IMR-90 (cell line): ENCODE measurements around the gene FAM209A. TPM values are rescaled to one million over a fixed set of nuclear protein-coding genes. Genes with fewer than 3 reads are reported as not detected.

Experiments used
- ATAC-seq: fragments of 200-7000 bp; cut with Tn5 transposase; 2 replicates; pipeline ENCODE4 v1.9.1; 2020; ENCODE audit warnings: low read depth, mild to moderate bottlenecking, moderate library complexity
- BruUV-seq: library from RNA; stranded (reverse); fragments of 400-500 nt; replicated peaks from 2 replicates; lab custom pipeline; 2021; lab: Mats Ljungman, UMichigan
- CTCF ChIA-PET: fragments of 300-600 bp; formaldehyde crosslinking; extraction: SDS; loops from one replicate; lab custom pipeline; 2021; ENCODE audit warnings: antibody characterized with exemption; lab: Yijun Ruan, JAX
- POLR2A ChIA-PET: fragments of 300-600 bp; sonication (Branson Sonifier 250); formaldehyde crosslinking; loops from one replicate; lab custom pipeline; 2022; ENCODE audit warnings: antibody characterized with exemption; ENCODE audit not compliant: unreplicated experiment; lab: Charles Lee
- DNase-seq: peaks from one replicate; pipeline ENCODE4 v3.0.0; 2013
- H2AFZ ChIP-seq: replicated peaks from 2 replicates; pipeline ENCODE3; 2013; ENCODE audit warnings: low read length, mild to moderate bottlenecking; ENCODE audit not compliant: poor library complexity
- H2AK5ac ChIP-seq: 2 replicates; pipeline ENCODE4 v1.6.1; 2013; ENCODE audit warnings: low read depth, low read length, inconsistent platforms
- H2AK9ac ChIP-seq: replicated peaks from 2 replicates; pipeline ENCODE3; 2013; ENCODE audit warnings: mild to moderate bottlenecking, low read depth, low read length, moderate library complexity; ENCODE audit not compliant: poor library complexity
- H2BK120ac ChIP-seq: 2 replicates; pipeline ENCODE4 v1.6.1; 2013; ENCODE audit warnings: low read depth, low read length, inconsistent platforms
- H2BK15ac ChIP-seq: 3 replicates; pipeline ENCODE4 v1.6.1; 2013; ENCODE audit warnings: low read depth, low read length, inconsistent platforms
- H2BK20ac ChIP-seq: 2 replicates; pipeline ENCODE4 v1.6.1; 2013; ENCODE audit warnings: low read depth, mild to moderate bottlenecking, inconsistent platforms, low read length, moderate library complexity
- H2BK5ac ChIP-seq: 2 replicates; pipeline ENCODE4 v1.6.1; 2013; ENCODE audit warnings: mild to moderate bottlenecking, low read depth, low read length, inconsistent platforms; ENCODE audit not compliant: poor library complexity, severe bottlenecking
- H3K14ac ChIP-seq: replicated peaks from 2 replicates; pipeline ENCODE4 v1.6.1; 2013; ENCODE audit warnings: low read depth, low read length, inconsistent platforms
- H3K18ac ChIP-seq: 2 replicates; pipeline ENCODE4 v1.6.1; 2013; ENCODE audit warnings: low read depth, low read length, control low read depth
- H3K23ac ChIP-seq: 2 replicates; pipeline ENCODE4 v1.6.1; 2013; ENCODE audit warnings: low read depth, low read length, inconsistent platforms
- H3K27ac ChIP-seq: 2 replicates; pipeline ENCODE4 v1.5.1; 2013; ENCODE audit warnings: mild to moderate bottlenecking, control low read depth, low read length; ENCODE audit not compliant: insufficient read depth
- H3K27me3 ChIP-seq: 2 replicates; pipeline ENCODE4 v1.6.1; 2013; ENCODE audit warnings: low read length; ENCODE audit not compliant: control insufficient read depth, insufficient read depth
- H3K36me3 ChIP-seq: 2 replicates; pipeline ENCODE4 v1.6.1; 2013; ENCODE audit warnings: low read length, mixed read lengths; ENCODE audit not compliant: control insufficient read depth, insufficient read depth
- H3K4ac ChIP-seq: 2 replicates; pipeline ENCODE4 v1.6.1; 2013; ENCODE audit warnings: low read depth, low read length, inconsistent platforms
- H3K4me1 ChIP-seq: 2 replicates; pipeline ENCODE4 v1.6.1; 2013; ENCODE audit warnings: low read length, mixed read lengths; ENCODE audit not compliant: control insufficient read depth, insufficient read depth
- H3K4me2 ChIP-seq: 2 replicates; pipeline ENCODE4 v1.6.1; 2013; ENCODE audit warnings: low read depth, mild to moderate bottlenecking, control low read depth, low read length, moderate library complexity
- H3K4me3 ChIP-seq: 2 replicates; pipeline ENCODE4 v1.5.1; 2013; ENCODE audit warnings: low read depth, mild to moderate bottlenecking, control low read depth, low read length, moderate library complexity; ENCODE audit not compliant: insufficient read depth
- H3K56ac ChIP-seq: 2 replicates; pipeline ENCODE4 v1.6.1; 2013; ENCODE audit warnings: low read length, inconsistent platforms; ENCODE audit not compliant: insufficient read depth; ENCODE audit errors: extremely low read depth
- H3K79me1 ChIP-seq, 2 experiments: 2 replicates each; pipeline ENCODE4 v1.6.1; 2013; ENCODE audit warnings: low read length in 2 of 2, inconsistent platforms in 1 of 2, low read depth in 1 of 2
- H3K9ac ChIP-seq: 2 replicates; pipeline ENCODE4 v1.6.1; 2013; ENCODE audit warnings: low read depth, low read length, control low read depth
- H3K9me1 ChIP-seq: 2 replicates; pipeline ENCODE4 v1.6.1; 2013; ENCODE audit warnings: low read length, inconsistent platforms; ENCODE audit not compliant: insufficient read depth
- H3K9me3 ChIP-seq: 2 replicates; pipeline ENCODE4 v1.6.1; 2013; ENCODE audit warnings: low read length; ENCODE audit not compliant: control insufficient read depth, insufficient read depth
- H4K20me1 ChIP-seq: 2 replicates; pipeline ENCODE4 v1.6.1; 2013; ENCODE audit warnings: low read length, inconsistent platforms; ENCODE audit not compliant: insufficient read depth
- H4K5ac ChIP-seq: 2 replicates; pipeline ENCODE4 v1.6.1; 2013; ENCODE audit warnings: mild to moderate bottlenecking, low read depth, low read length, control low read depth
- H4K8ac ChIP-seq, 2 experiments: 2 replicates each; pipeline ENCODE4 v1.6.1; 2013; ENCODE audit warnings: low read depth in 2 of 2, low read length in 2 of 2, control low read depth in 1 of 2, inconsistent platforms in 1 of 2
- H4K91ac ChIP-seq: 2 replicates; pipeline ENCODE4 v1.6.1; 2013; ENCODE audit warnings: low read depth, low read length, inconsistent platforms; ENCODE audit not compliant: insufficient read depth
- MAZ ChIP-seq: IDR thresholded peaks from 2 replicates; pipeline ENCODE4 v1.6.1; 2012; ENCODE audit warnings: low read depth, mild to moderate bottlenecking, low read length, improper control_type of control experiment, moderate library complexity, borderline replicate concordance
- MXI1 ChIP-seq: IDR thresholded peaks from 2 replicates; pipeline ENCODE4 v1.6.1; 2012; ENCODE audit warnings: low read depth, mild to moderate bottlenecking, low read length, moderate library complexity, borderline replicate concordance
- RCOR1 ChIP-seq: IDR thresholded peaks from 2 replicates; pipeline ENCODE4 v1.6.1; 2012; ENCODE audit warnings: mild to moderate bottlenecking, low read length, improper control_type of control experiment; ENCODE audit not compliant: insufficient replicate concordance
- WGBS, 2 experiments: methylation state at CpG; one replicate each; pipeline versions ENCODE4 v1.1.5 to v1.1.7; 2013; ENCODE audit warnings: missing lambda C conversion rate in 2 of 2; ENCODE audit not compliant: insufficient read length in 1 of 2; ENCODE audit errors: extremely low coverage in 2 of 2; 5-methylcytosine and 5-hydroxymethylcytosine counted together
- dilution Hi-C: fragments of 300-500 bp; cut with HindIII; formaldehyde crosslinking; loops from one replicate; pipeline ENCODE4 v1.14.3; 2018; ENCODE audit warnings: low sequenced_read_pairs; ENCODE audit not compliant: unreplicated experiment
- in situ Hi-C: fragments of 300-500 bp; cut with MboI; formaldehyde crosslinking; loops from 3 replicates; pipeline ENCODE4 v1.14.3; 2019; ENCODE audit warnings: low sequenced_read_pairs, inconsistent platforms, mixed read lengths
- intact Hi-C: fragments of 100-400 bp; cut with micrococcal nuclease; formaldehyde crosslinking; loops from 2 replicates; pipeline ENCODE4 v1.10.0; 2022
- polyA plus RNA-seq, 3 experiments: library from polyadenylated mRNA; depleted of rRNA; stranded (reverse); fragments of >200 nt; gene quantifications; 2 replicates each; pipeline ENCODE4 v1.2.3, GENCODE V29; 2012; ENCODE audit warnings: low replicate concordance in 1 of 3
- total RNA-seq: library from RNA; depleted of rRNA; stranded (reverse); fragments of >200 nt; gene quantifications from 2 replicates; pipeline ENCODE4 v1.2.3, GENCODE V29; 2012

FAM209A gene
- total and polyA plus RNA-seq, 2 of the 4 experiments (the other 2 are of a cell fraction), result 0.18 to 0.22 TPM

DNA sequence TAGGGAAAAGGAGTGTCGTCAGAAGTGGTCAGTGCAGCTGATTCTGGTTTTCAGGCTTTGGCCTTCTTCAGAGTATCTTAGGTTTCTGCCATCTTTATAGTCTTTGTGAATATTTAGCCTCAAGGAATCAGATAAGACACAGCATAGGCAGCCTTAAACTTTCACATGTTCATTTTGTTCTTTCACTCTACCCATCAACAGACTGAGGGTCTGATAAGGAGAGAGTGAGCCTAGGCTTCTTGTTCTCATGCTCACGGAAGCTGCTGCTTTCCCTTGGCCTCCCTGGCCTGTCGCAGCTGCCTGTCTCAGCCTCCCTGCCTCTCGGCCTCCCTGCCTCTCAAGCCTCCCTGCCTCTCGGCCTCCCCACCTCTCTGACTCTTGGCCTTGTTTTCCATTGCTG, 36.0 kb upstream of the FAM209A start:
- H3K23ac ChIP-seq, result no peak overlapping the region
- CTCF ChIA-PET, result no interaction called here
- H2BK5ac ChIP-seq, result no peak overlapping the region
- no peak overlapping the region for H2AK5ac ChIP-seq
- H2AFZ ChIP-seq, result no peak overlapping the region
- no peak overlapping the region for H3K56ac ChIP-seq
- H3K4me1 ChIP-seq, result peaks cover 2% of the 10 kb centered on the region; the same call in 1 of the 2 replicates
- dilution Hi-C loops (no loop called here), intact Hi-C loops (no loop called here), in situ Hi-C loops (no loop called here)
- H3K4ac ChIP-seq, result no peak overlapping the region
- no peak overlapping the region for H3K18ac ChIP-seq
- H2AK9ac ChIP-seq, result no peak overlapping the region
- no peak overlapping the region for H2BK15ac ChIP-seq
- no peak overlapping the region for H2BK20ac ChIP-seq
- WGBS, 2 experiments, result 76% methylated on average over 3 of the region's 5 CpGs; no CpG with 5 or more reads in 1 of the 2 experiments
- H4K20me1 ChIP-seq, result peaks cover 6% of the 10 kb centered on the region
- BruUV-seq, result no TSS peak
- TF ChIP-seq MAZ (no peak), RCOR1 (no peak), MXI1 (no peak)
- H3K27ac ChIP-seq, result no peak overlapping the region
- H3K79me1 ChIP-seq, result peaks cover 29 to 40% of the 10 kb centered on the region in 2 experiments
- H3K27me3 ChIP-seq, result no peaks in the 10 kb centered on the region
- H4K8ac ChIP-seq, result no peak overlapping the region
- POLR2A ChIA-PET, result no interaction called here
- H3K4me3 ChIP-seq, result no peak overlapping the region
- H4K5ac ChIP-seq, result no peak overlapping the region
- ATAC-seq, result no peak
- no peak for DNase-seq
- no peak overlapping the region for H3K14ac ChIP-seq
- peaks cover 48% of the 10 kb centered on the region for H3K36me3 ChIP-seq
- no peaks in the 10 kb centered on the region for H3K9me3 ChIP-seq
- H3K9ac ChIP-seq, result no peak overlapping the region
- H2BK120ac ChIP-seq, result no peak overlapping the region
- no peaks in the 10 kb centered on the region for H3K9me1 ChIP-seq
- H3K4me2 ChIP-seq, result no peak overlapping the region
- H4K91ac ChIP-seq, result no peak overlapping the region
